Renal pelvis (tissue), 4 donors: ENCODE measurements around the gene GTF2H4. TPM values are rescaled to one million over a fixed set of nuclear protein-coding genes. Genes with fewer than 3 reads are reported as not detected.
A peak's percentile ranks its signal among the peaks of the same experiment; 100 is the strongest.

Experiments used
- DNase-seq: peaks from one replicate; pipeline ENCODE4 v3.0.0-alpha.2; 2013
- polyA plus RNA-seq, 3 donors: library from polyadenylated mRNA; unstranded; fragments of 120-200 nt; gene quantifications; one replicate each; pipeline ENCODE4 v1.2.1, GENCODE V29; 2013; ENCODE audit not compliant: insufficient read length in 3 of 3

Gene GTF2H4
- polyA plus RNA-seq, 3 donors, result 48.1 to 50.5 (median 48.9) TPM

DNA sequence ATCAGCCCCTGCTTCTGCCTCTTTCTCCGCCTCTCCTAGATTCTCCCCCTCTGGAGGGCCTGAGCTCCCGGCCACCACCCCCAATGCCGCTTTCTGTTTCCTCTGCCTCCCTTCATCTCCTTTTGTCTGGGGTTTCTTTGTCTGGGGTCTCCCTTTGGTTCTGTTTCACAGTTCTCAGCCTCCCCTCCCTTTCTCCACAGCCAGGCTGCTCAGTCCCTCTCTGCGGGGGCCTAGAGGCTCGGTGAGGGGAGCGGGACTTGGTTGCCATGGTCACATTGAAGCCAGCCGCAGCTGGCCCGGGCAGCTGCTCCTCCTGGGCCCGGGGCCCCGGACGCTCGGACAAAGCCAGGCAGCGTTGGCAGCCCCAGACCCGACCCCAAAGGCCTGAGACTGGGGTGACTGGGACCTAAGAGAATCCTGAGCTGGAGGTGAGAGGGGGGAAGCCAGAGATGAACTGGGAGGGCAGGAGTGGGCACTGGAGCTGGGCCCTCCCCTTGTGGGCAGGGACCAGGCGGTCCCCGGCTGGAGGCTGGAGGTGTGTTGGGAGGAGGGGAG, 27.2 kb upstream of the GTF2H4 start:
- DNase-seq, result no peak

DNA sequence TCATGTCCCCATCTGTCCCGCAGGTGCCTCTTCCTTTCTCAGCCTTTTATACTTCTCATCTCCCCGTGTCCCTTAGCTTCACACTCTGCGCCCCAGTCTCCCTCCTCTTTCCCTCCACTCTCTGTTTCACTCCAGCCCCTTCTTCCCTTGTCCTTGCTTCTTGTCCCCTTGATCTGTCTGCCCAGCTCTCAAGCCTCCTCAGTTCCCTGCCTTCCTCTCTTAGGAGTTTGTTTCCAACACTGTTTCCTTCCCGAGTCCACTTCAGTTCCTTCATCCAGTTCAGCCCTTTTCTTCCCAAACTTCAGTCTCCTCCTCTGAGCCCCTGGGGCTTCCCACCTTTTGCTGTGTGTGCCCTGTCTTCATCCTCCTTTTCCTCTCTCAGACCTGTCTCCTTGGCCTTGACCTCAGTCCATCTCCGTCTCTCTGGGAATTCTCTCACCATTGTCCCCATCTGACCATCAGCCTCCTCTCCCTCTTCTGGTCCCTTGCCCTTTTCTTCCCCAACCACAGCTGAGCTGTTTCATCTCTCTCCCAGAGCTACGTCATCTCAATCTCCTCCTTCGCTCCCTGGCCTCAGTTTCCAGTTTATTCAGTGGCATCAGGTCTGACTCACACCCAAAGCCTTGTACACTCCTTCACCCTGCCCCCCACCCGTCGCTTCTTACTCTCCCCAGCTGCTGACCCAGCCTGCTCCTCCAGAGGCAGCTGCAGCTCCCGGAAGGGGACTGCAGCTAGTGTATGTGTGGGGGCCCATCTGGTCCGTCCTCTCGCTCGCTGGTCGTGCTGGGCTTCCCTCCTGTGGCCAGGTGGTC, 26.4 kb upstream of the GTF2H4 start:
- DNase-seq, result no peak

DNA sequence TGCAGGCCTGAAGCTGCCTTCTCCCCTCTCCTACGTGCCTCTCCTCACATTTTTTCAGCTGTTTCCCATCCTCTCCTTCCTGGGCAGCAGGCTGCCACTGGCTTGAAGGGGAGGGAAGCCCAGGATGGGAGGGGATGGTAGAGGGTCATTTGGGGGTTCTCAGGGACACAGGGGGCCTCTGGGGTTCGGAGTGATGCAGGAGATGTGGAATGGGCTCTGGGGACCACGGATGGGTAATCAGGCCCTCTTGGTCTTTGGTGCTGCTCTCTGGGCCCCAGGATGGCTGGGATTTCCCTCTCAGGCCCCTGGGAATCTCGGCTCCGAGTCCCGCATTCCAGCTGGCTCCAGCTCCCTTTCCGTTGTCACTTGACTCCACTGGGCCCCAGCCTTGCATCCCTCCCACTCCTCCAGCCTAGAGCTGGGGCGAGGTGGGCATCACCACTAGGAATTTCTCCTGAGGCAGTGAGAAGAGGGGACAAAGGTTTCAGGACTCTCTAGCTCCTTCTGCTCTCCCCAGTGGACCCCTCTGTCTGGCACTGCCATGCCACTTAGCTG, 25.7 kb upstream of the GTF2H4 start:
- peak; percentile 79 for DNase-seq

DNA sequence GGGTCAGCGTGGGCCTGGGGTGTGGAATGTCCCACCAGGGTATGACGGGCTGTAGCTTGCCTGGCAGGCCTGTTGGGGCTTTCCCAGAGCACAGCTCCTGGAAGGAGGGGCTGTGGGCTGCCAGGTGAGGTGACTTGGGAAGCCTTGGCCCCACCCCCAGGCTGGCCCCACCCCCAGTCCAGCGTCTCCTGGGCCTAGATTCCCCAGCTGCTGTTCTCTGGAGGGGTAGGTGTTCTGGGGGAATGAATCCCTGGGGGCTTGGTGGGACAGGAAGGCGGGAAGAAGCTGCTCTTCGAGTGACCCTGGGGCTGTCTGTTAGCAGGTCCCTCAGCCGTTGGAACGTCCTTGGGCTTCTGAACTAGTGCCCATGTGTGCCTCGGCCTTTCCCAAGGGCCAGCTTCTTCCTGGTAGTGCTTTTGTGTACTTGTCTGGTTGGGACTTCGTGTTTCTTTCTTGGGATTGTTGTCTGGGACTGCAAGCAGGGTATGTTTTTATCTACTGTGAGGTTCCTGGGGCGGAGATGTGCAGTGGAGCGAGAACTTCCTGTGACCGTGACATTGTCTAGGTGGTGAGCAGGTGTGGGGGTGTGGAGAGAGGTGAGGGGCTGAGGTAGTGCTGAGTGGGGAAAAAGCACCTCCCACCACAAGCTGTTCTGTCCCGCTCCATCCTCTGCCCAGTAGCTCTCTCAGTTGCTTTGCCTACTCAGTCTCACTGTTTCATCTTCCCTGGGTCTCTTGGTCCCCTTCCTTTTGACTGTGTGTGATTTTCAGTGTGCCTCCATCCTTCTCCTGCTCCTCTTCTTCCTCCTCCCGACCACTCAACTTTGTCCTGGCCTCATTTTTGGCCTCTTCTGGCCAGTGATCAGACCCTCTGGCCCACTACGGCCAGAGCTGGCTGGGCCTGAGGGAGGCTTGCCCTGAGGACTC, 25.0 kb upstream of the GTF2H4 start:
- no peak for DNase-seq

DNA sequence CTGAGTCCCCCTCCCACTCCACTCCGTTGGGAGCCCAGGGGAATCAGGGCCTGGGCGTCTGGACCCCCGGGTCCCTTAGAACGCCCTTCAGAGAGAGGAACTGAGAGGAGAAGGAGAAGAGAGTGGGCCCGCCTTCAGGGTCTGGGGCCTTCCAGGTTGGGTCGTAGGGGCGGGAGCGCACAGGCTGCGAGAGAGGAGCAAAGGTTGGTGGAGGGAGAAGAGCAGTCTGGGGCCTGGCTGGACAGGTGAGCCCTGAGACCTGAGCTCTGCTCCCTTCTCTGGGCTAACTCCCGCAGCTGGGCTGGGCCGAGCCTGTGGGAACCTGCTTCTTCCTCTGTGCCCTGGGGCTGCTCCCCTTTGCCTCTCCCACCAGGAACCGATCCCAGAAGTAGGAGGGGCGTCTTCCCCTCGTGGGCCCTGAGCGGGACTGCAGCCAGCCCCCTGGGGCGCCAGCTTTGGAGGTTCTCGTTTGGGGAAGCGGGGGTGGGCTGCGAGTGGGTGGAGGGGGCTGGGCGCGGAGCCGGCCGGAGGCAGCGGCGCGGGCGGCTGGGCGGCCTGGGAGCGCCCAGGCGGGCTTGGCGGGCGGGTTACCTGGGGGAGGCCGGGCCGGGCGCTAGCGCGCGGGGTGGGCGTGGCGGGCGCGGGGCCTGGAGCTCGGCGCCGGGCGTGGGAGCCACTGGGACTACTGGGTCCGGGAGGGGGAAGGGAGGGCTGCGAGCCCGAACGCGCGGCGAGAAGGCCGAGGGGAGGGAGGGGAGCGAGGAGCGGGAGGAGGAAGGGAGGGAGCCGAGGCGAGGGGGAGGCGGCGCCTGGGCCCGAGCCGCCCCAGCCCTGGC, 24.1 kb upstream of the GTF2H4 start, which contains the start of gene DDR1:
TSS of gene DDR1 (plus strand) at position 835 of the 836 bp plus-strand sequence. CDS start 4,211 bp downstream, outside the sequence.
- DNase-seq, result peak; percentile 84

DNA sequence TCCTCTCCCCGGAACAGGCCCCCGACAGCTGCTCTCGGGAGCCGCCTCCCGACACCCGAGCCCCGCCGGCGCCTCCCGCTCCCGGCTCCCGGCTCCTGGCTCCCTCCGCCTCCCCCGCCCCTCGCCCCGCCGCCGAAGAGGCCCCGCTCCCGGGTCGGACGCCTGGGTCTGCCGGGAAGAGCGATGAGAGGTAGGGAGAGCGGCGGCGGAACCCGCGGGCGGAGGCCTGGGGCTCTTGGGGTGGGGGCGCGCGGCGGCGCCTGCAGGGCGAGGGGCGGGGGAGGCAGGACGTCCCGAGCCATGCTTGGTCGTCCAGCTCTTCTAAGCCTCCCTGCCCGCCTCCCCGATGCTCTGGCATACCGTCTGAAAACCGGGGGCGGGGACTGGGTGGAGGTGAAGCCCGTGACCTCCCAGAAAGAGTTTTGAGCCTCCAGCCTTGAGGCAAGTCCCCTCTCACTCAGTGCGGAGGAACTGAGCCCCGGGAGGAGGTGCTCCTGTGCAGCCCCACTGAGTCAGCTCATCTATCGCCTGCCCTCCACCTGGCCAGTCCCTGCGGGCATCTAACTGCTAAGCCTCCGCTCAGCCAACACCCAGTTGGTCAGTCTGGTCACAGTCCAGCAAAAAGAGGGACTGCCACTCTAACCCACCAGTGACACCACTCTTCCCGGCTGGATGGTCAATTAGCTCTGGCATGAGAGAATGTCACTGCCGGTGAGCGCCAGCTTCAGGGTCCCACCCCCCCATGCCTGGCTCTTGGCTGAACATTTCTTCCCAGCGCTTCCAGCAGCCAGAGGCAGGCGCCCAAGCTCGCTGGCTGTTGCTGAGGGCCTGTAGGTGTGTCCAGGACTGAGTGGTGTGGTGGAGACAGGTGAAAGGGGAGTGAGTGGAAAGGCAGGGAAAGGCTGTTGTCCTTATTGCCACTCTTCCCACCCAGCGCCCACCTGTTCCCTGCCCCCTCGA, 23.2 kb upstream of the GTF2H4 start:
- no peak for DNase-seq

DNA sequence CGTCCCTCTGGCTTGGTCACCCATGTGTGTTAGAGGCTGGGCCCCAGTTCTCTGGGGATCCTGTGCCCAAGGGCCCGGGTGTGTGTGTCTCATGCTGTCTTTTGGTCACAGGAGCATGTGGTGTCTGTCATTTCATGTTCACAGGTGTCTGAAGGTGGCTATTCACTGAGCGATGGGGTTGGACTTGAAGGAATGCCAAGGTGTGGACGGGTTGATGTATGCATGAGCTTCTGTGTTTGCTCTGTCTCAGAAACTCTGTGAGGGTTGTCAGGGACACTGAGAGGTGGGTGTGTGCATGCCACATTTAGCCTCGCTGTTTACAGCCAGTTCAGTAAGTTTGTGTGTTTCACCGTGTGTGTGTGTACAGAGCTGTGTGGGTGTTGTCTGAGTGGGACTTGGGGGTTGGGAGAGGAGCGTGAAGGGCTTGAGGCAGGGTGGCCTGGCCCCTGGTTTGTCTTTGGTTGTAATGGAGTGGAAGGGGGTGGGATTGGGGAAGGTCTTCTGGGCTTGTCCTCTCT, 22.5 kb upstream of the GTF2H4 start:
- no peak for DNase-seq

DNA sequence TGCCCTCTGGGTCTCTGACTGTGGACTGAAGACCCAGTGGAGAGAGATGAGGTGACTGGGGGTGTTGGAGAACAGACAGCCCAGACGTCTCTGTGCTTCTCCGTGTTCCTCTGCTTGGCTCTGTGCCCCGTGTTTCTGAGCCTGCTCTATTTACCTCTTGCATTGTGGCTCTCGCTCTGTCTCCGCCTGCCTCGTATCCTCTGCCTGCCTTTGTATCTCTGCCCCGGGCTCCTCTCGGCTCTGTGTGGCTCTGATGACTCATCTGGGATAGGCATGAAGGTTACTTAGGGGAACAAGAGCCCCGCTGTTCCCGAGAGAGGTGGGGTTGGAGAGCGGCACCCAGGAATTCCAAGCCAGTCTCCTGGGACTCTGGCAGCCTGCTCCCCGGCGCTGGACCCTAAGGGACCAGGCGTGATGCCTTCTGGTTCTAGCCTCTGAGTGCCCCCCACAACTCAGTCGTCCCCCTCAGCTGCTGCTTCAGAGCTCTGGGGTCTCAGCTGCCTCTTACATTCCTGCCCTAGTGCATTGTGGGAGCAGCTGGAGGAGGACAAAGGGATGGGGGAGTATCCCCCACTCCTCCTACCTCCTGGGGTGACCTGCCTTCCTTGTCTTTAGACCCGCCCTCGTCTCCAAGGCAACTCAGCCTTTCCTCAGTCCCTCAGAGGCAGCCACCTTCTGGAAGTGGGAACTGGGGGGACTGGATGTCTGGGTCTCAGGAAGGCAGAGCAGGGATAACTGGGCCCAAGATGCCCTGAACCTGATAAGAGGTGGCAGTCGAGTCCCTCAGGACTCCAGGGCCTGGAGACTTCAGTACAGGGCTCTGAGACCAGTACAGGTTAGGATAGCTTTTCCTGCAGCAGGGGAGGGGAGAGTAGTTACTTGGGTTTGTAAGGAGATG, 21.8 kb upstream of the GTF2H4 start:
- DNase-seq, result peak; percentile 88

DNA sequence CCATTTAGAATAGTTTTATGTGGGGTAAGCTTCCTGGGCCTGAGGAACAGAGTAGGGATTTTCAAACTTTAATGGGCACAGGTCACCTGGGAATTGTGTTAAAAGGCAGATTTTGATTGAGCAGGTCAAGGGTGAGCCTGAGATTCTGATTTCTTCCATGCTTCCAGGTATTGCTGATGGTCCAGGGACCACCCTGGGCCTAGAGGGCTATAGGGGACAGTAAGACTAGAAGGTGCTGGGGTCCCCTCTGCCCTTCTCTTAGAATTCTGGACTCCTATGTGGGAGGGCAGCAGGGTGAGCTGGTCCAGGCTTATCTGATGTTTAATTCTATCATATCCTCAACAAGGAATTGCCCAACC, 21.1 kb upstream of the GTF2H4 start:
- DNase-seq, result no peak

DNA sequence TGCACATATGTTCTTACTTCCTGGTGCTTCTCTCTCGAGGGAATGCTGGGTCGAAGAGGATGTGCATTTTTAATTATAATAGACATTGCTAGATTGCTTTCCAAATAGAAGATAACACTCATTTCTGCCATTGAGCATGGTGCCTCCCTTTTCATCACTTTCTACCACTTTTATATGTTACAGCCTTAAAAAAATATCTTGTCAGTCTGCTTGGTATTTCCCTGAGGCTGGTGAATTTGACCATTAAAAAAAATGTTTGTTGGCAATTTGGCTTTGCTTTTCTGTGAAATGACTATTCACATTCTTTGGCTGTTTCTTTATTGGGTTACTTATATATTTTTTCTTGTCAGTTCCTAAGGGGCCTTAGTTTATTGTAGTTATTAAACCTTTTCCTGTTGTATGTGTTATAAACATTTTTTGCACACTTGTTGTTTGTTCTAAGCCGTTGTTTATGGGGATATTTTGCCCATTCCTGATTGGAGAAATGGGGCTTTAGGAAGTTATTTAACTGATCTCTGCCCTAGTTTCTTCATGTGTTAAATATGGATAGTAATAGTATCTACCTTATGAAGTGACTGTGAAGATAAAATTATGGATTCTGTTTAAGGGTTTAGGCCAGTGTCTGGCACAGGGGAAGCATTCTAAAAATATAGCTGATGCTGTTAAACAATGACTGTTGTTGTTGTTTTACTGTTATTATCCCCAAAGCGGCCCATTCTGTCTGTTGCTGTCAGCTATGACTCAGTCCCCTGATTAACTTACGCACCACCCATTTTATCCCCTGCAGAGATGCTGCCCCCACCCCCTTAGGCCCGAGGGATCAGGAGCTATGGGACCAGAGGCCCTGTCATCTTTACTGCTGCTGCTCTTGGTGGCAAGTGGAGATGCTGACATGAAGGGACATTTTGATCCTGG, 19.8 kb upstream of the GTF2H4 start:
- no peak for DNase-seq

DNA sequence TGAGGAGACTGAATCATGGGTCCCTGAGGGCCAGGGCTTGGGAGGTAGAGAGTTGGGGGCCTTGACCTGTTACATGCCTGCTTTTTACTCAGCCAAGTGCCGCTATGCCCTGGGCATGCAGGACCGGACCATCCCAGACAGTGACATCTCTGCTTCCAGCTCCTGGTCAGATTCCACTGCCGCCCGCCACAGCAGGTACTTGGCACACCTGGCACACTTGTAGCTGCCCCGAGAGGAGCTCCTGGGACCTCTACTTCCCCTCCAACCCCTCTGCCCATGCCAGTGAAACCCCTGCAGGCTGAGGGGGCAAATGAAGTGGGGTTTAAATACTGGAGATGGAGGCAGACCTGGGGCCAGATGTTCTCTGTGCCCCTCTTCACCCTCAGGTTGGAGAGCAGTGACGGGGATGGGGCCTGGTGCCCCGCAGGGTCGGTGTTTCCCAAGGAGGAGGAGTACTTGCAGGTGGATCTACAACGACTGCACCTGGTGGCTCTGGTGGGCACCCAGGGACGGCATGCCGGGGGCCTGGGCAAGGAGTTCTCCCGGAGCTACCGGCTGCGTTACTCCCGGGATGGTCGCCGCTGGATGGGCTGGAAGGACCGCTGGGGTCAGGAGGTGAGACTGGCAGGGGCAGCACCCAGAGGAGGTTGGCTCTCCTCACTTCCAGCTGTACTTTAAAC, 19.1 kb upstream of the GTF2H4 start:
- no peak for DNase-seq

DNA sequence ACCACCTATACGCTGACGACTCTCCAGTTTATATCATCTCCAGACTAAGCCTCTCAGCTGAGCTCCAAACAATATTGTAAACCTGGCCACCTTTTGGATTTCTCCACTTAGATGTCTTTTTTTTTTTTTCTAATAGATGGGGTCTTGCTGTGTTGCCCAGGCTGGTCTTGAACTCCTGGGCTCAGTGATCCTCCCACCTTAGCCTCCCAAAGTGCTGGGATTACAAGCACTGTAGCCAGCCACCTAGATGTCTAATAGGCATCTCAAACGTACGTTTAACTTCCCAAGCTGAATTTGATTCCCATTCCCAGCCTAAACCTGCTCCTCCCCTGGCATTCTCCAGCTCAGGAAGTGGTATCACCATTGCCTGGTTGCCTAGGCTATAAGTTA, 18.5 kb upstream of the GTF2H4 start:
- no peak for DNase-seq

DNA sequence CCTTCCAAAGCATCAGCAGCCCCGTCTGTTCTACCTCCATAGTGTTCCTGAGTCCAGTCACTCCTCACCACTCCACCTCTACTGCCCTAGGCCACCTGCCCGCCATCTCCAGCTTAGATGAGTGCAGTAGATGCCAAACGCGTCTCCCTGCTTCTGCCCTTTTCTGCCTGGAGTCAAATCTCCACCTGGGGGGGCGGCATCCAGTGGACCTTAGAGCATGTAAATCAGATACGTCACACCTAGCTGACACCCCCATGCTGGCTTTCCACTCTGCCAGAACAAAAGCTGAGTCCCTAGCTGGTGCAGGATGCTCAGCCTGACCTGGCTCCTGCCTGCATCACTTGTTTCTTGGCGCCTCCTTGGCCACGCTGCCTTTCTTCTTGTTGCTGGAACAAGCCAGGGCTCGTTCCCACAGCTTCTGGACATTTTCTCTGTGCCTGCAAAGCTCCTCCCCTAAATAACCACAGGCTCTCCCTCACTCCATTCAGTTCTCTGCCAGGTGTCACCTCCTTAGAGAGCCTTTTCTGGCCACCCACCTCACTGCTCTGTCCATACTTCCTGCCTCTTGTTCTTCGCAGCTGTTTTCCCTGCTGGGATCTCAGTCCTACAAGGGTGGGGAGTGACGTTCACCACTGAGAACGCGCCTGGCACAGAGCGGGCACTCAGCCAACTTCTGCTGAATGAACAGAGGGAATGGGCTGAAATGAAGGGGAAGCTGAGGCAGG, 17.9 kb upstream of the GTF2H4 start:
- no peak for DNase-seq

DNA sequence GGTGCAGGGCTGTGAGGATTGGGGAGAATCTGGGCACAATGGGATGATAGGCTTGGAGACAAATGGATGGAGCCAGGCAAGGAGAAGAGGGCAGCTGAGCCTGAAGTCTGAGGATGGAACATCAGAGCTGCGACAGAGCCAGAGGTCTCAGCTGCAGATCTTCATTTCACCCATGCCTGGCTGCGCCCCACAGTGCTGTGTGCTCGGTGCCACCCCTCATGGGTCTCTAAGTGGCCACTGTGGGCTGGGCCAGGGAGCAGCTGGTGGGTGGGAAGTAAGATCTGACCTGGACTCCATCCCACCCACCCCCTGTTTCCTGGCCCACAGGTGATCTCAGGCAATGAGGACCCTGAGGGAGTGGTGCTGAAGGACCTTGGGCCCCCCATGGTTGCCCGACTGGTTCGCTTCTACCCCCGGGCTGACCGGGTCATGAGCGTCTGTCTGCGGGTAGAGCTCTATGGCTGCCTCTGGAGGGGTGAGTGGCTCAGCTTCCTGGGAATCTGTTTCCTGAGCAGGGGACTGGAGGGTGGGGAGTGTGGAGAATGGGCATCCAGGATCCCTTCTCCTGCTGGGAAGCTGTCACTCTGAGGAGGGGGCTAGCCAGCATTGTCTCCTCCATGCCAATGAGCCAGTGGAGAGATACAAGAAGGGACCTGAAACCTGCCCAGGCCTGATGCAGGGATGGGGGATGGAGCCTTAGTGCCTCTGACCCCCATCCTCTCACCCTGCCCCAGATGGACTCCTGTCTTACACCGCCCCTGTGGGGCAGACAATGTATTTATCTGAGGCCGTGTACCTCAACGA, 17.2 kb upstream of the GTF2H4 start:
- no peak for DNase-seq

DNA sequence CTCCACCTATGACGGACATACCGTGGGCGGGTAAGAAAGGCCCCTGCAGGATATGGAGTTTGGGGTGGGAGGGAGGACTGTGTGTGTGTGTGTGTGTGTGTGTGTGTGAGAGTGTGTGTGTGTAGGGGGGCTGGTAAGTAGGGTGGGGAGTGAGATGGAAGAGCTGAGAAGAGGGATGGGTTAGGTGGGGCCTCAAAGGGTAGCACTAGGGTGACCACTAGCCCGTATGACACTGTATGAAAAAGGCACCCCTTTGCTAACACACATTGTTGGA, 16.6 kb upstream of the GTF2H4 start:
- DNase-seq, result no peak
